Progenitor cell of endocrine pancreas (in vitro differentiated cells): ENCODE results near the gene MKKS. TPM values are rescaled to one million over a fixed set of nuclear protein-coding genes. Genes with fewer than 3 reads are reported as not detected.
"Not testable (repeated sequence)": the region's sequence is repeated elsewhere in the genome, so short reads cannot be mapped to it uniquely, and the experiment has no call there.

Experiments used
- DNase-seq: peaks from one replicate; pipeline ENCODE4 v3.0.0; 2021; ENCODE audit warnings: low spot score; ENCODE audit not compliant: unreplicated experiment
- H3K27ac Mint-ChIP-seq: 2 replicates; pipeline ENCODE4 v1.8.0; 2021; ENCODE audit warnings: mild to moderate bottlenecking, moderate library complexity, mixed read lengths
- H3K27me3 Mint-ChIP-seq: 2 replicates; pipeline ENCODE4 v1.8.0; 2021; ENCODE audit warnings: mixed read lengths
- H3K36me3 Mint-ChIP-seq: 2 replicates; pipeline ENCODE4 v1.8.0; 2022; ENCODE audit warnings: mixed read lengths; ENCODE audit not compliant: insufficient read depth
- H3K4me1 Mint-ChIP-seq: 2 replicates; pipeline ENCODE4 v1.8.0; 2021; ENCODE audit warnings: low read depth, mixed read lengths
- H3K4me3 Mint-ChIP-seq: 2 replicates; pipeline ENCODE4 v1.8.0; 2021; ENCODE audit warnings: low read depth, mild to moderate bottlenecking, moderate library complexity, mixed read lengths
- H3K9me3 Mint-ChIP-seq: 2 replicates; pipeline ENCODE4 v1.8.0; 2021; ENCODE audit warnings: low read depth, mixed read lengths
- CTCF ChIP-seq: fragments of 200-600 bp; sonication (generic); IDR thresholded peaks from one replicate; pipeline ENCODE4 v1.5.0; 2021; ENCODE audit warnings: antibody characterized with exemption, mild to moderate bottlenecking; ENCODE audit not compliant: unreplicated experiment
- total RNA-seq: library from RNA; stranded (reverse); gene quantifications from 2 replicates; pipeline ENCODE4 v1.2.1, GENCODE V29; 2021

Gene MKKS
- total RNA-seq, 1 donor from 2014 or later, result 17.8 TPM

- no peak overlapping the region for H3K4me3 Mint-ChIP-seq
- TF ChIP-seq CTCF, result no peak
- H3K27ac Mint-ChIP-seq, result peak overlapping the region; percentile 38
- no peaks in the 10 kb centered on the region for H3K36me3 Mint-ChIP-seq
- no peaks in the 10 kb centered on the region for H3K27me3 Mint-ChIP-seq
- no peak for DNase-seq
- H3K4me1 Mint-ChIP-seq, result peaks cover 16% of the 10 kb centered on the region
- no peaks in the 10 kb centered on the region for H3K9me3 Mint-ChIP-seq
Observed at GRCh38 chr20:10429443-10429981, 4.5 kb downstream of the MKKS start.

- no peaks in the 10 kb centered on the region for H3K27me3 Mint-ChIP-seq
- H3K4me3 Mint-ChIP-seq, result no peak overlapping the region
- no peak for DNase-seq
- no peak overlapping the region for H3K27ac Mint-ChIP-seq
- H3K4me1 Mint-ChIP-seq, result peaks cover 20% of the 10 kb centered on the region
- no peaks in the 10 kb centered on the region for H3K9me3 Mint-ChIP-seq
- peaks cover 3% of the 10 kb centered on the region for H3K36me3 Mint-ChIP-seq
- TF ChIP-seq CTCF, result no peak
Observed at GRCh38 chr20:10428008-10428407, 6.0 kb downstream of the MKKS start.

- Mint-ChIP-seq H3K4me3 (no peak overlapping the region), H3K36me3 (peaks cover 5% of the 10 kb centered on the region), H3K27ac (peak overlapping the region; percentile 90), H3K4me1 (peaks cover 22% of the 10 kb centered on the region), H3K27me3 (no peaks in the 10 kb centered on the region), H3K9me3 (no peaks in the 10 kb centered on the region)
- no peak for DNase-seq
- peak; percentile 88 for TF ChIP-seq CTCF
Observed at GRCh38 chr20:10427060-10427692, 6.8 kb downstream of the MKKS start.

GRCh38 chr20:10423735-10424134, 10.3 kb downstream of the MKKS start:
- Mint-ChIP-seq H3K4me3 (no peak overlapping the region), H3K27me3 (no peaks in the 10 kb centered on the region), H3K4me1 (peaks cover 13% of the 10 kb centered on the region), H3K9me3 (no peaks in the 10 kb centered on the region), H3K36me3 (peaks cover 5% of the 10 kb centered on the region), H3K27ac (peak overlapping the region; percentile 24)
- no peak for TF ChIP-seq CTCF
- DNase-seq, result no peak

GRCh38 chr20:10419550-10420133, 14.4 kb downstream of the MKKS start:
- no peak for TF ChIP-seq CTCF
- Mint-ChIP-seq H3K4me1 (peaks cover 16% of the 10 kb centered on the region), H3K36me3 (peaks cover 16% of the 10 kb centered on the region), H3K9me3 (no peaks in the 10 kb centered on the region), H3K27me3 (no peaks in the 10 kb centered on the region), H3K4me3 (no peak overlapping the region), H3K27ac (no peak overlapping the region)
- DNase-seq, result no peak

- Mint-ChIP-seq H3K4me1 (peaks cover 17% of the 10 kb centered on the region), H3K36me3 (peaks cover 11% of the 10 kb centered on the region)
- DNase-seq, H3K4me3 Mint-ChIP-seq, H3K9me3 Mint-ChIP-seq, H3K27me3 Mint-ChIP-seq, H3K27ac Mint-ChIP-seq: not testable (repeated sequence)
Observed at GRCh38 chr20:10417218-10417617, 16.8 kb downstream of the MKKS start.
